GM23248 (cell line): ENCODE data around the gene RNF157. TPM values are rescaled to one million over a fixed set of nuclear protein-coding genes. Genes with fewer than 3 reads are reported as not detected.

ENCODE experiments used
- DNase-seq: peaks from one replicate; pipeline ENCODE4 v3.0.0-alpha.2; 2015
- H2AFZ ChIP-seq: fragments of 200-600 bp; sonication (generic); 2 replicates; pipeline ENCODE4 v1.6.1; 2016; ENCODE audit warnings: antibody characterized with exemption
- H3F3A ChIP-seq: fragments of 200-600 bp; sonication (generic); 2 replicates; pipeline ENCODE4 v1.6.1; 2016; ENCODE audit warnings: mild to moderate bottlenecking, antibody characterized with exemption, mixed run types; ENCODE audit not compliant: insufficient read depth
- H3K27ac ChIP-seq: fragments of 200-600 bp; sonication (generic); 2 replicates; pipeline ENCODE4 v1.5.1; 2016; ENCODE audit warnings: mild to moderate bottlenecking
- H3K27me3 ChIP-seq: fragments of 200-600 bp; sonication (generic); replicated peaks from 2 replicates; pipeline ENCODE4 v1.6.1; 2016; ENCODE audit warnings: mild to moderate bottlenecking; ENCODE audit not compliant: insufficient read depth
- H3K36me3 ChIP-seq: fragments of 200-600 bp; sonication (generic); 2 replicates; pipeline ENCODE4 v1.6.1; 2016; ENCODE audit warnings: low read depth, mild to moderate bottlenecking
- H3K4me1 ChIP-seq: fragments of 200-600 bp; sonication (generic); 2 replicates; pipeline ENCODE4 v1.6.1; 2016; ENCODE audit warnings: mild to moderate bottlenecking; ENCODE audit not compliant: insufficient read depth
- H3K4me2 ChIP-seq: fragments of 200-600 bp; sonication (generic); one replicate; pipeline ENCODE4 v1.6.1; 2016; ENCODE audit warnings: mild to moderate bottlenecking; ENCODE audit not compliant: unreplicated experiment
- H3K4me3 ChIP-seq: fragments of 200-600 bp; sonication (generic); 2 replicates; pipeline ENCODE4 v1.5.1; 2016; ENCODE audit warnings: mild to moderate bottlenecking
- H3K79me2 ChIP-seq: fragments of 200-600 bp; sonication (generic); 2 replicates; pipeline ENCODE4 v1.6.1; 2016; ENCODE audit warnings: mild to moderate bottlenecking; ENCODE audit not compliant: insufficient read depth
- H3K9ac ChIP-seq: fragments of 200-600 bp; sonication (generic); 2 replicates; pipeline ENCODE4 v1.6.1; 2016; ENCODE audit warnings: mild to moderate bottlenecking
- H3K9me2 ChIP-seq: fragments of 200-600 bp; sonication (generic); 2 replicates; pipeline ENCODE4 v1.6.1; 2016; ENCODE audit warnings: mixed run types, mild to moderate bottlenecking, moderate library complexity; ENCODE audit not compliant: insufficient read depth
- H3K9me3 ChIP-seq: fragments of 200-600 bp; sonication (generic); one replicate; pipeline ENCODE4 v1.6.1; 2017; ENCODE audit warnings: low read depth
- H4K20me1 ChIP-seq: fragments of 200-600 bp; sonication (generic); 2 replicates; pipeline ENCODE4 v1.6.0; 2016; ENCODE audit not compliant: insufficient read depth
- EZH2 ChIP-seq: fragments of 200-600 bp; sonication (generic); IDR thresholded peaks from 2 replicates; pipeline ENCODE4 v1.6.1; 2018; ENCODE audit warnings: antibody characterized with exemption, mild to moderate bottlenecking; ENCODE audit not compliant: insufficient read depth, poor library complexity, severe bottlenecking
- EZH2phosphoT487 ChIP-seq: fragments of 200-600 bp; sonication (generic); IDR thresholded peaks from 2 replicates; pipeline ENCODE4 v1.6.1; 2018; ENCODE audit warnings: antibody characterized with exemption, moderate library complexity, mild to moderate bottlenecking, low read depth; ENCODE audit not compliant: insufficient read depth
- WGBS, 2 experiments: methylation state at CpG; one replicate each; pipeline ENCODE4 v1.1.6; 2015 to 2017; ENCODE audit warnings: low lambda C conversion rate in 2 of 2, low coverage in 1 of 2; ENCODE audit errors: missing lambda C conversion rate in 2 of 2; 5-methylcytosine and 5-hydroxymethylcytosine counted together
- in situ Hi-C: fragments of 300-500 bp; cut with MboI; formaldehyde crosslinking; loops from 2 replicates; pipeline ENCODE4 v1.15.0; 2020
- polyA plus RNA-seq: library from polyadenylated mRNA; unstranded; fragments of >200 nt; fragmentation: Nextera tagmentation; extraction: Ambion mirVana; gene quantifications from 2 replicates; pipeline ENCODE4 v1.2.1, GENCODE V29; 2016
- total RNA-seq: library from RNA; depleted of rRNA; stranded (reverse); fragments of >200 nt; shearing (Covaris generic); gene quantifications from 2 replicates; pipeline ENCODE4 v1.2.3, GENCODE V29; 2014

Gene RNF157
- total and polyA plus RNA-seq, 2 experiments from 2014 or later, result 0.31 to 4.0 TPM

DNA sequence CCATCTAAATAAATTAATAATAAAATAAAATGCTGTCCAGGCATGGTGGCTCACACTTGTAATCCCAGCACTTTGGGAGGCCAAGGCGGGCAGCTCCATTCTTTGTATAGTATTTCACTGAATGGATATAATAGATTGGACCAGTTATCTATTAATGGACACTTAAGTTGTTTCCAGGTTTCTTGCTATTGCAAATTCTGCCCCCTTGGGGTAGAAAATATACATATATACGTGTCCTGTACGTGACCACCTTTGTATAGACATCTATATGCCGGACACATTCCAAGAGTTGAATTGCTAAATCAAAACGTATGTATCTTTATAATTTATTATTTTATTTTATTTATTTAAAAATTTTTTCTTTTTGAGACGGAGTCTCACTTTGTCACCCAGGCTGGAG is 132.8 kb downstream of the RNF157 start:
- Histone ChIP-seq H4K20me1 (no peaks in the 10 kb centered on the region), H3K9ac (no peak overlapping the region), H2AFZ (no peak overlapping the region), H3K9me2 (no peaks in the 10 kb centered on the region), H3F3A (no peaks in the 10 kb centered on the region), H3K36me3 (no peaks in the 10 kb centered on the region), H3K27ac (no peak overlapping the region), H3K4me2 (no peak overlapping the region), H3K79me2 (peaks cover 11% of the 10 kb centered on the region), H3K4me3 (no peak overlapping the region), H3K4me1 (peaks cover 4% of the 10 kb centered on the region; the same call in 1 of the 2 replicates), H3K27me3 (no peaks in the 10 kb centered on the region), H3K9me3 (no peaks in the 10 kb centered on the region)
- peak; percentile 29 for DNase-seq
- TF ChIP-seq EZH2 (no peak), EZH2phosphoT487 (no peak)
- 87 to 89% methylated on average over 6 of the region's 6 CpGs for WGBS, 2 experiments
- in situ Hi-C loops, result no loop called here

DNA sequence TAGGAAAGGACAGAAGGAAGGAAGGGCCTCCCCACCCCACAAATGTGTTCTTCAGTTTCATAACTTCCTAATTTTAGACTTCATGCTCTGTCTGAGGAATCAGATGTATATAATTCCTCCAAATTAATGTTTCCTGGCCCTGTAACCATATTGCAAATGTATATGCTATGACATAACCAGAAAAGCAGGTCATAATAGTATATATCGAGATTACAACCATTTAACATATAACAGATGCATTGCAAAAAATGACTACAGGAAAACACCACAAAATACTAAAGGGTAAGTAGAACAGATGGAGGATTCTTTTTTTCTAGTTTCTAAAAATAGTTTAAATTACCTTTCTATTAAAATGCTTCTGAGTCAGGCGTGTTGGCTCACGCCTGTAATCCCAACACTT is 133.6 kb downstream of the RNF157 start:
- no peak for DNase-seq
- no peaks in the 10 kb centered on the region for H3K27me3 ChIP-seq
- no peak overlapping the region for H3K27ac ChIP-seq
- no peak for TF ChIP-seq EZH2phosphoT487
- TF ChIP-seq EZH2, result no peak
- H2AFZ ChIP-seq, result peak overlapping the region; percentile 36; the same call in 1 of the 2 replicates
- H3K4me3 ChIP-seq, result no peak overlapping the region
- peaks cover under 1% of the 10 kb centered on the region; the same call in 1 of the 2 replicates for H3K36me3 ChIP-seq
- no peaks in the 10 kb centered on the region for H3K9me3 ChIP-seq
- peaks cover 19% of the 10 kb centered on the region for H3K79me2 ChIP-seq
- in situ Hi-C loops, result no loop called here
- 72 to 75% methylated on average over 3 of the region's 3 CpGs for whole genome bisulfite sequencing, 2 experiments
- no peaks in the 10 kb centered on the region for H3K9me2 ChIP-seq
- no peaks in the 10 kb centered on the region for H3F3A ChIP-seq
- H3K4me2 ChIP-seq, result no peak overlapping the region
- H3K9ac ChIP-seq, result no peak overlapping the region
- no peaks in the 10 kb centered on the region for H4K20me1 ChIP-seq
- H3K4me1 ChIP-seq, result peaks cover 4% of the 10 kb centered on the region; the same call in 1 of the 2 replicates

DNA sequence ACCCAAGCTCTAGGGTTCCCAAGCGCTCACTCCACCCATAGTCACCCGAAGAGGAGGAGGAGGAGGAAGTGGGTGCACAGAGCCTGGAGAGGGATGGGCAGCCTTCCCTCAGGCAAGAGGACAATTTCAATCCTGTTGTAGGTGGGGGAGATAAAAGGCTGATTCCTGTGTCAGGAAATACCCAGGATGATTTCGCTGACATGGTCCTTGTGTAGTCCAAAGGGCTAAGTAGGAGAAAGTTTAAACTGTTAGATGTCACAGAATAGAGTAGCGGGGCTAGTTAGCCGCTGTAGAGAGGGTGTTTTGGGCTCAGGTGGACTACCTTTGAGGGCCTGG is 135.4 kb downstream of the RNF157 start:
- H3K27me3 ChIP-seq, result no peaks in the 10 kb centered on the region
- no peak for TF ChIP-seq EZH2
- TF ChIP-seq EZH2phosphoT487, result no peak
- no peak overlapping the region for H3K27ac ChIP-seq
- no peak for DNase-seq
- H2AFZ ChIP-seq, result no peak overlapping the region
- H3K4me3 ChIP-seq, result no peak overlapping the region
- H3K4me2 ChIP-seq, result no peak overlapping the region
- peaks cover 17% of the 10 kb centered on the region for H3K36me3 ChIP-seq
- no peaks in the 10 kb centered on the region for H3F3A ChIP-seq
- WGBS, 2 experiments, result 95 to 98% methylated on average over 4 to 5 of the region's 5 CpGs
- in situ Hi-C loops, result no loop called here
- H4K20me1 ChIP-seq, result no peaks in the 10 kb centered on the region
- no peaks in the 10 kb centered on the region for H3K9me3 ChIP-seq
- peaks cover 4% of the 10 kb centered on the region; the same call in 1 of the 2 replicates for H3K4me1 ChIP-seq
- peaks cover 26% of the 10 kb centered on the region for H3K79me2 ChIP-seq
- H3K9ac ChIP-seq, result no peak overlapping the region
- H3K9me2 ChIP-seq, result no peaks in the 10 kb centered on the region

DNA sequence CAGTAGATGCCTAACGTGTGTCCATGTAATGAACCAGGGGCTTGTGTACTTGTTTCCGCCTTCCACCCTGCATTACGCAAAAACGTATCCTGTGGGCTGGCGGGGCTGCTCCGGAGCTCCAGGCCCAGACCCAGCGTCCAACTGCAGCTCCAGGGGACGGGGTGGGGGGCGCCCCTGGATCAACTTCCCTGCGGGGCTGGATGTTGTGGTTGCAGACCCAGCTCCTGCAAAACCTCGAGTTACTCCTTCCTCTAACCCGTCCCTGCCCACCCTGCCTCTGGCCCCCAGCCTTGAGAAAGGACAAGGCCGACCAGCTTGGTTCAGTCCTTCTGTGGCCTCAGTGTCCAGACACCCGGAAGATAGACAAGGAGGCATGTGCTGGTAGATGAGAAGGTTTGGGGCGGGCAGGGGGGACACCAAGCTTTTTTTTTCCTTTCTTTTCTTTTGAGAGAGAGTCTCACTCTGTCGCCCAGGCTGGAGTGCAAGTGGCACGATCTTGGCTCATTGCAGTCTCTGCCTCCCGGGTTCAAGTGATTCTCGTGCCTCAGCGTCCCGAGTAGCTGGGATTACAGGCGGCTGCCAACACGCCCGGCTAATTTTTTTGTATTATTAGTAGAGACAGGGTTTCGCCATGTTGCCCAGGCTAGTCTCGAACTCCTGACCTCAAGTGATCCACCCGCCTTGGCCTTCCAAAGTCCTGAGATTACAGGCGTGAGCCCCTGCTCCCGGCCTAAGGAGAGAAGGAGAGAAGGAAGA is 136.0 kb downstream of the RNF157 start:
- H3K9ac ChIP-seq, result peak overlapping the region; percentile 85
- H3K9me2 ChIP-seq, result no peaks in the 10 kb centered on the region
- H3K27me3 ChIP-seq, result no peaks in the 10 kb centered on the region
- DNase-seq, result no peak
- no peak for TF ChIP-seq EZH2
- TF ChIP-seq EZH2phosphoT487, result no peak
- H3K4me2 ChIP-seq, result peak overlapping the region; percentile 99
- peaks cover 4% of the 10 kb centered on the region; the same call in 1 of the 2 replicates for H3K4me1 ChIP-seq
- peaks cover 26% of the 10 kb centered on the region for H3K79me2 ChIP-seq
- WGBS, 2 experiments, result 80 to 81% methylated on average over 26 to 29 of the region's 29 CpGs
- in situ Hi-C loops, result no loop called here
- H3K36me3 ChIP-seq, result peaks cover 22% of the 10 kb centered on the region
- H3K9me3 ChIP-seq, result no peaks in the 10 kb centered on the region
- no peaks in the 10 kb centered on the region for H3F3A ChIP-seq
- H2AFZ ChIP-seq, result peak overlapping the region; percentile 92
- H3K4me3 ChIP-seq, result peak overlapping the region; percentile 82
- H3K27ac ChIP-seq, result peak overlapping the region; percentile 43
- H4K20me1 ChIP-seq, result no peaks in the 10 kb centered on the region
